HEK293 (cell line): ENCODE data around the gene ETNK1.

Experiments used
- ZNF155 ChIP-seq: fragments of 450-650 bp; formaldehyde crosslinking; IDR thresholded peaks from 2 replicates; pipeline ENCODE4 v1.5.1; 2016; ENCODE audit warnings: missing biosample characterization, missing genetic modification characterization
- ZNF239 ChIP-seq: fragments of 450-650 bp; formaldehyde crosslinking; IDR thresholded peaks from 2 replicates; pipeline ENCODE4 v1.5.1; 2016; ENCODE audit warnings: missing biosample characterization, missing genetic modification characterization
- ZNF423 ChIP-seq: fragments of 450-650 bp; formaldehyde crosslinking; IDR thresholded peaks from 2 replicates; pipeline ENCODE4 v1.5.1; 2016; ENCODE audit warnings: missing biosample characterization, missing genetic modification characterization
- ZNF510 ChIP-seq: fragments of 450-650 bp; formaldehyde crosslinking; IDR thresholded peaks from 2 replicates; pipeline ENCODE4 v1.5.1; 2018; ENCODE audit warnings: mild to moderate bottlenecking, missing genetic modification characterization, missing biosample characterization; ENCODE audit not compliant: insufficient replicate concordance
- ZNF660 ChIP-seq: fragments of 450-650 bp; IDR thresholded peaks from 2 replicates; pipeline ENCODE4 v1.5.1; 2018; ENCODE audit warnings: missing biosample characterization, mild to moderate bottlenecking, missing genetic modification characterization
- TF ChIP-seq, protein P1 (sequence below): fragments of 450-650 bp; formaldehyde crosslinking; IDR thresholded peaks from 2 replicates; pipeline ENCODE4 v1.5.1; 2016; ENCODE audit warnings: missing biosample characterization, missing genetic modification characterization
- TF ChIP-seq, protein P2 (sequence below): fragments of 450-650 bp; formaldehyde crosslinking; IDR thresholded peaks from 2 replicates; pipeline ENCODE4 v1.5.1; 2017; ENCODE audit warnings: missing biosample characterization, missing genetic modification characterization

- TF ChIP-seq ZNF660 (no peak), ZNF423 (tag by site-specific recombination) (no peak), ZNF155 (no peak), ZNF239 (no peak), ZNF510 (tag by site-specific recombination) (no peak)
- TF ChIP-seq, protein P1, sequence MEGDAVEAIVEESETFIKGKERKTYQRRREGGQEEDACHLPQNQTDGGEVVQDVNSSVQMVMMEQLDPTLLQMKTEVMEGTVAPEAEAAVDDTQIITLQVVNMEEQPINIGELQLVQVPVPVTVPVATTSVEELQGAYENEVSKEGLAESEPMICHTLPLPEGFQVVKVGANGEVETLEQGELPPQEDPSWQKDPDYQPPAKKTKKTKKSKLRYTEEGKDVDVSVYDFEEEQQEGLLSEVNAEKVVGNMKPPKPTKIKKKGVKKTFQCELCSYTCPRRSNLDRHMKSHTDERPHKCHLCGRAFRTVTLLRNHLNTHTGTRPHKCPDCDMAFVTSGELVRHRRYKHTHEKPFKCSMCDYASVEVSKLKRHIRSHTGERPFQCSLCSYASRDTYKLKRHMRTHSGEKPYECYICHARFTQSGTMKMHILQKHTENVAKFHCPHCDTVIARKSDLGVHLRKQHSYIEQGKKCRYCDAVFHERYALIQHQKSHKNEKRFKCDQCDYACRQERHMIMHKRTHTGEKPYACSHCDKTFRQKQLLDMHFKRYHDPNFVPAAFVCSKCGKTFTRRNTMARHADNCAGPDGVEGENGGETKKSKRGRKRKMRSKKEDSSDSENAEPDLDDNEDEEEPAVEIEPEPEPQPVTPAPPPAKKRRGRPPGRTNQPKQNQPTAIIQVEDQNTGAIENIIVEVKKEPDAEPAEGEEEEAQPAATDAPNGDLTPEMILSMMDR (tag by site-specific recombination) = no peak
- TF ChIP-seq, protein P2, sequence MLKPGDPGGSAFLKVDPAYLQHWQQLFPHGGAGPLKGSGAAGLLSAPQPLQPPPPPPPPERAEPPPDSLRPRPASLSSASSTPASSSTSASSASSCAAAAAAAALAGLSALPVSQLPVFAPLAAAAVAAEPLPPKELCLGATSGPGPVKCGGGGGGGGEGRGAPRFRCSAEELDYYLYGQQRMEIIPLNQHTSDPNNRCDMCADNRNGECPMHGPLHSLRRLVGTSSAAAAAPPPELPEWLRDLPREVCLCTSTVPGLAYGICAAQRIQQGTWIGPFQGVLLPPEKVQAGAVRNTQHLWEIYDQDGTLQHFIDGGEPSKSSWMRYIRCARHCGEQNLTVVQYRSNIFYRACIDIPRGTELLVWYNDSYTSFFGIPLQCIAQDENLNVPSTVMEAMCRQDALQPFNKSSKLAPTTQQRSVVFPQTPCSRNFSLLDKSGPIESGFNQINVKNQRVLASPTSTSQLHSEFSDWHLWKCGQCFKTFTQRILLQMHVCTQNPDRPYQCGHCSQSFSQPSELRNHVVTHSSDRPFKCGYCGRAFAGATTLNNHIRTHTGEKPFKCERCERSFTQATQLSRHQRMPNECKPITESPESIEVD (tag by site-specific recombination) = no peak
Measured at GRCh38 chr12:22657538-22657937, 32.6 kb downstream of the ETNK1 start.
